T follicular helper cell (primary cell): ENCODE results near the gene LRRC49.
"Not testable (repeated sequence)": the region's sequence is repeated elsewhere in the genome, so short reads cannot be mapped to it uniquely, and the experiment has no call there.

Experiments
- DNase-seq: peaks from one replicate; pipeline ENCODE4 v3.0.0-alpha.2; 2020; ENCODE audit warnings: low read depth

The LRRC49 gene

GRCh38 chr15:70976851-70977250 is 84.2 kb downstream of the LRRC49 start:
- DNase-seq = no peak

- DNase-seq = no peak
Observed at GRCh38 chr15:70995383-70995970, 102.9 kb downstream of the LRRC49 start.

- no peak for DNase-seq
Observed at GRCh38 chr15:70998319-70998718, 105.7 kb downstream of the LRRC49 start.

GRCh38 chr15:71002316-71002715 is 109.7 kb downstream of the LRRC49 start:
- no peak for DNase-seq

GRCh38 chr15:71003319-71003718 is 110.7 kb downstream of the LRRC49 start:
- no peak for DNase-seq

GRCh38 chr15:71004506-71004905 is 111.9 kb downstream of the LRRC49 start:
- DNase-seq = not testable (repeated sequence)

- DNase-seq = no peak
Observed at GRCh38 chr15:71005895-71006294, 113.3 kb downstream of the LRRC49 start.

GRCh38 chr15:71008250-71008870 is 115.7 kb downstream of the LRRC49 start:
- no peak for DNase-seq

GRCh38 chr15:71010472-71010871 is 117.8 kb downstream of the LRRC49 start:
- DNase-seq = no peak

- DNase-seq = no peak
Observed at GRCh38 chr15:71010997-71011396, 118.4 kb downstream of the LRRC49 start.

- no peak for DNase-seq
Observed at GRCh38 chr15:71011503-71012155, 119.0 kb downstream of the LRRC49 start.

- no peak for DNase-seq
Observed at GRCh38 chr15:71013446-71013845, 120.8 kb downstream of the LRRC49 start.

GRCh38 chr15:71015342-71015741 is 122.7 kb downstream of the LRRC49 start:
- DNase-seq = no peak

GRCh38 chr15:71031232-71031631 is 138.6 kb downstream of the LRRC49 start:
- not testable (repeated sequence) for DNase-seq

- not testable (repeated sequence) for DNase-seq
Observed at GRCh38 chr15:71035478-71035877, 142.9 kb downstream of the LRRC49 start.

GRCh38 chr15:71042356-71042922 is 149.8 kb downstream of the LRRC49 start:
- DNase-seq = no peak

- no peak for DNase-seq
Observed at GRCh38 chr15:71043373-71043772, 150.7 kb downstream of the LRRC49 start.

GRCh38 chr15:71044006-71044405 is 151.4 kb downstream of the LRRC49 start:
- no peak for DNase-seq

- not testable (repeated sequence) for DNase-seq
Observed at GRCh38 chr15:71046146-71046545, 153.5 kb downstream of the LRRC49 start.

- DNase-seq = no peak
Observed at GRCh38 chr15:71048913-71049675, 156.5 kb downstream of the LRRC49 start.

GRCh38 chr15:71049706-71050422 is 157.2 kb downstream of the LRRC49 start:
- no peak for DNase-seq

GRCh38 chr15:71050461-71050860 is 157.8 kb downstream of the LRRC49 start:
- DNase-seq = no peak
